GM21723 (cell line): ENCODE results near the gene HDAC4.

Source experiments
- ATAC-seq: cut with Tn5 transposase; IDR thresholded peaks from one replicate; pipeline ENCODE4 v1.9.1; 2021; ENCODE audit warnings: mild to moderate bottlenecking, moderate library complexity; ENCODE audit not compliant: unreplicated experiment

HDAC4 gene

GRCh38 chr2:239024226-239024625 is 376.6 kb downstream of the HDAC4 start:
- no peak for ATAC-seq

- ATAC-seq, result no peak
These were observed 378.2 kb downstream of the HDAC4 start for GRCh38 chr2:239022437-239023260.

GRCh38 chr2:239021651-239022436 is 379.0 kb downstream of the HDAC4 start:
- ATAC-seq, result no peak

GRCh38 chr2:239021224-239021623 is 379.6 kb downstream of the HDAC4 start:
- ATAC-seq, result no peak

DNA sequence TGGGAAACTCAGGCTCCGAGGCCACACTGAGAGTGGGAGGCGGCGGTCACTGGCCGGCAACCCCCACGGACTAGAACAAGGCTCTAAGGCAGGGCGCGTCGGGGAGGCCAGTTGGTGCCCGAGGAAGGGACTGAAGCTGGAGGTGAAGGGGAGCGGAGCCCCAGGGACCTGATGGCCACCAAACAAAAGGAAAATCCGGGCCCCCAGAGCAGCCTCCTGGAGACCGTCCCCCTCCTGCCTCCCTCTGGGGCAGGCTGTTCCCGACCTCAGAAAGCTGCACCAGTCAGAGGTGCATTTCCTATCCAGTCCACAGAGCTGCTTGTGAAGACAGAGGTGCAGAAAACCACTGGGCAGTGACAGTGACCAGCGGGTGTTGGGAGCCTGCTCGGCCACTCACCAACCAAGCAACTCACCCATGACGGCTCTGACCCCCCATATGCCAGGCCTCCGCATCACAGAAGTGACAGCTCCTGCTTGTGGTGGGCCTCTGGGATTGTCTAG is 380.2 kb downstream of the HDAC4 start:
- no peak for ATAC-seq

DNA sequence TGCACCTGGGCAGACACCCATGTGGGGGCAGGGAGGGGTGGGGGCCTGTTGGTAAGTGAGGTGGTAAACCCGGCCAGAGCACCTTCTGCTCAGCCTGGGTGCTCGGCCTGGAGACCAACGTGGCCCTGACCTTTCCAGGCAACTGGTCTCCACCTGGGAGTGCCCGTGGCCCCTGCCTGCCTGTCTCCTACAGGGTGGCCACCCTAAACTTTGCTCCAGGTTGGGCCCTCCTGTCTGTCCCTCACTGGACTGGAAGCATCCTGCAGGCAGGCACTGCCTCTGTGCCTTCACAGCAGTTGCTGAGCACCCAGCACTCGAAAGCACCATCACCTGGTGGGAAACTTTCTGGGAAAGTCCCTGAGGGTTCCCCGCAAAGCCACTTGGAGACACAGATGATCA is 381.6 kb downstream of the HDAC4 start:
- ATAC-seq, result no peak

DNA sequence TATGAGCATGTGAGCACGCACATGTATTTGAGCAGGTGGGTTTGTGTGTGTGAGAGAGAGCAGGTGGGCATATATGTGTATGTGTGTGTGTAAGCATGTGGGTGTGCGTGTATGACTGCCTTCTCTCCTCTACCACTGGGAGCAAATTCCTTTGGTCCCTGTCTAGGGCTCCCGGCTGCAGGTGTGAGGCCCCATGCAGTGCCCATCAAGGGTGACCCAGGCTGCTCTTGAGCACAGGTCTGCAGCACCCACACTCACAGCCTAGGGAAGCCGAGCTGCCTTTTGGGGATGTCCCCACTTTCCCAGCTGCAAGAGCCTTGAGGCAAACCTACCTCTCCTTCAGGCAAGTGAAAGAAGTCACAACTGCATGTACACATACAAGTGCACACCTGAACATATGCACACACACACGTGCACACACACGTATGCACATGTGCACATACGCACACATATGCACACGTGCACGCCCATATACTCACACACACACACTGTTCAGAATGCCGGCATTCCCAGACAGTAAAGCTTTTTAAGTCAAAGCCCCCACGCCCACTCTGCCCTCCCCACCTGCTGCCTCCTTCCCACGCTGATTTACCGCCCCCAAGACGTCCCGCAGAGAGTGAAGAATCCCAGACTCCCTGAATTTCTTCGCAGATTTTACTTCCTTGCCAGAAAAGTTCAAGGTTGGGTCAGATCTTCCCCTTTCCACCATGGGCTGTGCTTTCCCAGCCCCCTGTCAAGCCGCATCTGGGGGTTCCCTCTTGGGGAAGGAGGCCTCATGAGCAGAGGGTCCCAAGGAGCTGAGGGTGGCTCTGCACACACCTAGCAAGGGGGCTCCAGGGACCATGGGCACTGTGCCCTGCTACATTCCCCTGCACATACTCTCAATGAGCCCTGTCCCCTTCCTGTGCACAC is 382.3 kb downstream of the HDAC4 start:
- no peak for ATAC-seq

DNA sequence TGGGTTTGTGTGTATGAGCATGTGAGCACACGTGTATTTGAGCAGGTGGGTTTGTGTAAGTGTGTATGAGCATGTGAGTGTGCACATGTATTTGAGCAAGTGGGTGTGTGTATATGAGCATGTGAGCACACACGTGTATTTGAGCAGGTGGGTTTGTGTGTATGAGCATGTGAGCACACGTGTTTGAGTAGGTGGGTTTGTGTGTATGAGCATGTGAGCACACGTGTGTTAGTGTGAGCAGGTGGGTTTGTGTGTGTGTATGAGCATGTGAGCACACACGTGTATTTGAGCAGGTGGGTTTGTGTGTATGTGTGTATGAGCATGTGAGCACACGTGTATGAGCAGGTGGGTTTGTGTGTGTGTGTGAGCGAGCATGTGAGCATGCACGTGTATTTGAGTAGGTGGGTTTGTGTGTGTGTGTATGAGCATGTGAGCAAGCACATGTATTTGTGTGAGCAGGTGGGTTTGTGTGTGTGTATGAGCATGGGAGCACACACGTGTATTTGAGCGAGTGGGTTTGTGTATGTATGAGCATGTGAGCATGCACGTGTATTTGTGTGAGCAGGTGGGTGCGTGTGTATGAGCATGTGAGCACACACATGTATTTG is 383.2 kb downstream of the HDAC4 start:
- ATAC-seq, result no peak

GRCh38 chr2:239015901-239016675 is 384.7 kb downstream of the HDAC4 start:
- ATAC-seq, result no peak

GRCh38 chr2:239015218-239015900 is 385.5 kb downstream of the HDAC4 start:
- no peak for ATAC-seq

DNA sequence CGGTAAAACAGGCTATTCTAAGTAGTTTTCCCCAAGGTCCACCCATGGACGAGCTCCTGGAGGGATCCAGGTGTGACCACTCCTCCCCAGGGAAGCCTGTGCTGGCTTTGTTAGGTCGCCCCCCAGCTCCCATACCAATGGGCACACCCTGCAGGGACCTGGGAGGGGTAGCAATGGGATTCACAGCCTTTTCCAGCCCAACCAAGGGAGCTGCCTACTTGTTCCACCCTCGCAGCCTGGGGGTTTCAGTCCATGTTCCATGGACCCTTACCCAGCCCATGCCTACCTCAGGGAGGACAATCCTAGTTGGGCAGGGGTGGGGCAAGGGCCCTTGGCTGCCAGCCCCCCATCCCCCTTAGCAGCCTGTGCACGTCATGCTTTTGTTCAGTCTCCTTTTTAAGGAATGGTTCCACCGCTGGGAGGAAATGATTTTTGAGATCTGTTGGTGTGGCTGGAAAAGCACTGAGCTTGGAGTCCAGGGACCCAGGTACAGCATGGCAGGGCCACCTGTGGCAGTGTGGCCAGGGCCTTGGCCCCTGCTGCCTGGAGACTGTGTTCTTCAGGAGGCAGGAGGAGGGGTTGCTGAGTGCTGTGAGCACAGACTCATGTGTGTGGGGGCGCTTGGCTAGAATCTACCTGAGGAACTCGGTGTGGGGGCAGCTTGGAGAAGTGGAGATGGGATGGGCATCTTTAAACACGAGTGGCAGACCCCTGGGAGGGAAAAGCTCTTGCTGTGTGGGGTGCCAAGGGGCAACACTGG is 386.2 kb downstream of the HDAC4 start:
- no peak for ATAC-seq

DNA sequence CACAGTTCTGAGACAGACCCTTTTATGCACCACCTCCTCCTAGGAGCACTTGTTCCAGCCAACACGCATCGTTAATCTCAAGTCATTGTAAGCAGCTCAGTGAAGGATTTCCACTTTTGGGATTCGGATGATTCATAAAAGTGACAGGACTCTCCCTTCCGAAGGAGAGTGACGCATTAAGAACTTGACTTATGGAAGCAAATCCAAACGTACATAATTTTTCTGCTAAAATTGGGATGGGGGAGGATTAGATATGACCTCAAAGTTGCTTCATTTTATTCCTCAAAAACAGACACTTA is 387.2 kb downstream of the HDAC4 start:
- ATAC-seq, result no peak

DNA sequence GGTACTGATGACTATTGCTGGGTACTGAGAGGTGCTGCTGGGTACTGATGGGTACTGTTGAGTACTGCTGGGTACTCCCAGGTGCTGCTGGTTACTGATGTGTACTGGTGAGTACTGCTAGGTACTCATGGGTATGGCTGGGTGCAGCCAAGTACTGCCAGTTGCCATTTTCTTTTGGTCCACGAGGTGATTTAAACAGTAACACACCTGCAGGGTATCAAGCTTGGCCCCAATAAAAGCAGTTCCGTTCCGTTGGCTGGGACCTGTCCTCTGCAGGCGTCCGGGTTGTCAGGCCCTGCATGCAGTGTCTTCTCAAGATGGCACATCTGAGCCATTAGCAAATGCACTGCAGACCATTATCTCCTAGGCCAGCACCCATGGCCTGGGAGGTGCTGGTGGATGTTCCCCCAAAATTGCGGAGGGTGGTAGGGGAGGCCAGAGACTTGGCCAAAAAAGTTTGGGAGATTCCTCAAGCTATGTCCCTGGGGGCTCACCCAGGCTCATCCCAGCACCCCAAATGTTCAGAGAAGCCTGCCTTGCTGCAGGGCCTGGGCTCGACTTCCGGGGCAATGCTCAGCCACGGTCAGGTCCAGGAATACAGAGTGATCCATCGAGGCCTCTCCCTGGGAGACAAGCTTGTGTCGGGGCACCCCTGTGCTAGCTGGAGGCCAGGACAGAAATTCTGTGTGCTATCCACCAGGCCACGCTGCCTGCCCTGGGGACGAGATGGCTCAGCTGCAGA is 387.7 kb downstream of the HDAC4 start:
- no peak for ATAC-seq

DNA sequence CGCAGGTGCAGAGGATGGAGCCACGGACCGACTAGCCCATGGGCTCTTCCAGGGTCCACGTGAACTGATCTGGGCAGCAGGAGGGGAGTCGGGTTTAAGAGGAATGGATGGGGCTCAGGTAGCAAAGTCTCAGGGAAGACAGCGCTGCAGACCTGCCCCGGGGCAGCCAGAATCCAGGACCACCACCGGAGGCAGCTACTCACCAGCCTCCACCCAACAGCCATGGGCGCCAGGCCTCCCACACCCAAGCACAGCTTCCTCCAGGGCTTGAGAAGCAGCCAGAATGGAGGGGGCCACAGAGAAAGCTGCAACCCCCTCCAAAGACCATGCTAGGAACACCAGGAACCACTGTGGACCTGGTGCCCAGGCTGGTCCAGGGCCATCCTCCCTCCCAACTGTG is 388.6 kb downstream of the HDAC4 start:
- no peak for ATAC-seq

GRCh38 chr2:239009589-239009961 is 391.2 kb downstream of the HDAC4 start:
- ATAC-seq, result no peak

GRCh38 chr2:239008677-239009588 is 391.9 kb downstream of the HDAC4 start:
- ATAC-seq, result no peak

DNA sequence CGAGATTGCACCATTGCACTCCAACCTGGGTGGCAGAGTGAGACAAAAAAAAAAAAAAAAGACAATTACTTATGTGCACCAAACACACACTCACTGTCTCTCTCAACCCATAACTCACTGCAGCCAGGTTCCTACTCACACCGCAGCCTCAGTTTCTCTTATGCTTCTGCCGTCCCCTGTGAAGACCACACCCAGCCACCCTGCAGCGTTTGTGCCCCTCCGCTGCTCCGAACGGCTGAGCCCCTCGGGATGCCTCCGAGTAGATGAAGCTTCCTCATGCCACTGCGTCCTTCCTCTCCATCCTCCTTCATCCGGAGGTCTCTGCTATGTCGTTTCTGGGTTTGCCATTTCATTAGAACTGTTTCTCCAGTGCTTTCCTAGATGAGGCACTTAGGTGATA is 392.8 kb downstream of the HDAC4 start:
- no peak for ATAC-seq
